Dermis microvascular lymphatic vessel endothelial cell (primary cell): ENCODE measurements around the gene NDUFAF2. TPM values are rescaled to one million over a fixed set of nuclear protein-coding genes. Genes with fewer than 3 reads are reported as not detected.
"Not testable (repeated sequence)": the region's sequence is repeated elsewhere in the genome, so short reads cannot be mapped to it uniquely, and the experiment has no call there.

Experiments used
- DNase-seq, 2 donors: peaks; one replicate each; pipeline versions ENCODE4 v3.0.0 to v3.0.0-alpha.2; 2010; ENCODE audit warnings: low read depth in 2 of 2
- total RNA-seq: library from RNA; depleted of rRNA; stranded (reverse); fragments of >200 nt; gene quantifications from 2 replicates; pipeline ENCODE4 v1.2.1, GENCODE V29; 2014

Gene NDUFAF2
- total RNA-seq, 1 donor from 2014 or later = 16.6 TPM

DNA sequence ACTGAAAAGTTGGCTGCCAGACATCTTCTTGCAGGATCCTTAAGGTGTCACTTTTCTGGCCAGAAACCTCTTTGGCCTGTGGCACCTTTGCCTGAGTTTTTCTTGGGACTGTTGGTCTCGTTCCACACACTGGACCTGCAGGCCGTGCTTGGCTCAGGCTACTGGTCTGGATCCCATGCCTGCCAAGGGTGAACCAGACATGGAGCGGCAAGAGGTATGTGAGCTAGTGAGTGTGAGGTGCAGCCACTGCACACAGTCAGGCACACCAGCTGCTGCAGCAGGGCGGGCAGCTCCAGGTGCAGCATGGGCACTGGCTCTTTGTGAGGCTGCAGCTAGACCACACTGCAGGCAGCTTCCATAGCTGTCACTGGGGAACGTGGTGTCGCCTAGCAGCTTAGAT lies 47.9 kb downstream of the NDUFAF2 start:
- DNase-seq = no peak

DNA sequence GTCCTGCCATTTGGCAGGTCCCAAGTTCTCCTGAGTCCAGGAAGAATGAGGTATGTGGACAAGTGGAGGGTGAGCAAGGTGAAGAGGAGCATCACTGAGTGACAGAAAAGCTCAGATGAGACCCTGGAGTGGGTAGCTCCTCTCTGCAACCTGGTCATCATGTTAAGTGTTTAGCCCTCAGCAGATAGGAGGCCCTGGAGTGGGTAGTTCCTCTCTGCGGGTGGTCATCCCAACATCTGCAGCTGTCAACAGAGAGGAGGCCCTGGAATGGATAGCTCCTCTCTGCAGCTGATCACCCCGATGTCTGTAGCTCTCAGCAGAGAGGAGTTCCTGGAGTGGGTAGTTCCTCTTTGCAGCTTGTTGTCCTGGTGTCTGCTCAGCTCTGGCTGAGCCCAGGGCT lies 48.4 kb downstream of the NDUFAF2 start:
- DNase-seq = no peak

DNA sequence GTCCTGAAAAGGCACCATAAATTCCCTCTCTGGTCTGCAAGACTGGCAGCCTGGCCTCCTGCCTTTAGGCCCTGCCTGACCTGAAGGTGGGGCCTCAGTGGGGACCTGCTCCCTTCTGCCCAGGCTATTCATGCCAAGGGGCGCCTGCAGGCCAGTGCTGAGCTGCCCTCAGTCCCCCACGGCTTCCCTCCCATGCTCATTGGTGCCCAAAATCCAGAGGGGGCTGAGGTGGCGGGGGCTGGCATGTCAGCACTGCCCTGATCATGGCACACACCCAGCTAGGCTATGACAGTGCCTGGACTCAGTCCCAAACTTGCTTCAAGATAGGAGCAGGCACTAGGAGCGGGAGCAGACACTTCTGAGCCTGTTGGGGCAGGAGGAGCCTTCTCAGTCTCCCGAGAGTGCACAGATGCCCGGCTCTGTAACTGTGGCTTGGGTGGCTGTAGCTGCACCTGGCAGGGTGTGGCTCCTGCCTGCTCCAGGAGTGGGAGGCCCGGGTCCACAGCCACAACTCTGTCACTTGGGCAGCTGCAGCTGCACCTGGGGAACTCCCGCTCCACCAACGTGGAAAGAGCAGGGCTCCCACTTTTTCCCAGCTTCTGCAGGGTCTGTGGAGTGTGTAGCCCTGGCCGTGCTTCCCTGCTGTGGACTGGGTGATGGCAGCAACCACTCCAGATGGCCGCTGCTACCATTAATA lies 49.0 kb downstream of the NDUFAF2 start:
- no peak for DNase-seq

GRCh38 chr5:60996368-60996767 lies 51.4 kb downstream of the NDUFAF2 start:
- DNase-seq = no peak

DNA sequence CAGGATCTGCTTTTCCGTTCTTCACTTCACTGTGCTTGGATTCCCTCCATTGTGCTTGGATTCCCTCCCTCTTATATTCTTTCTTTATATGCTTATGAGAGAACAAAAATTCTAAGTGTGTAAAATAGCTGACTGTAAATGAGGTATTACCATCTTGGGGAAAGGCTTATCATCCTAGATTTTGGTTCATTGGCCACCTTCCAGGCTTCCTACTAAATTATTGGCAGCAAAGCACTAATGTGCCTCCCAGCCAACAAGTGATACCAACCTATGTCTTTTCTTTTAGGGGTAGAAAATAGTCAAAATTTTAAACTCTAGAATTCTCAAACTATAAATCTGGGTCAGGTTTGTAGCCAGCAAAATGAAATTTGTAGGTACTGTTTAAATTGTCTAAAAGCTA lies 52.7 kb downstream of the NDUFAF2 start:
- no peak for DNase-seq

DNA sequence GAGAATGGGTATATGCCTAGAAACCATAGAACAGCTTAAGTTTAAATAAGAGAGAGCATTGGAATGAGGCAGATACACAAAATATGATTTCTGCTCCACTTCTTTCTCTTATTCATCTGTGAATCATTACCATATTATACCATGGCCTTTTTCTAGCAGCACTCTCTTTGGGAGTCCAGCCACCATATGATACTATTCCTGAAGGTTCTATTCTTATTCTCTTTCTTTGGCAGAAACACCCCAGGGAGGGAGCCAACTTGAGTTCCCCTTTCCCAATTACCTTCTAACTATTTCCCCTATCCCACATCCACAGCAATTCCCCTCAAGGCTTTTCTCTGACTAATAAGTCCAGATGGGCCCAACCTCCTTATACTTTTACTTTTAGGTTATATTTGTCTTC lies 55.9 kb downstream of the NDUFAF2 start:
- DNase-seq = no peak

DNA sequence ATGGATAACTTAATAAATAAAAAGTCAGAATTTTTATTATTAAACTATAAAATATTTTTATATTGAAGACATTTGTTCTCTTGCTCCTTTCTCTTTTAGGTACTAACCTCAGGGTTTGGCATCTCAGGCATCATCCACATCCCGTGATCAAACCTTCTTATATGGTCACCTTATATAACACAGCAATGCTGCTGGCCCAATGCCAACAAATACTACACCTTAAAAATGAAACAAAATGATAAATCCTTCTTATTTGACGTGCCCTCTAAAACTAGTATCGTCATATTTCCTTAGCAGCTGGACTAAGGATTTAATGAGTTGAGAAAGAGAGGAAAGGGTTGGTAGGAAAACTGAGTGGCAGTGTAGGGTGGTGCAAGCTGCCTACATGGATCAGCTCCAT lies 56.6 kb downstream of the NDUFAF2 start:
- no peak for DNase-seq

- DNase-seq = peak in 1 of 2 donors; percentile 10
Observed at GRCh38 chr5:61002611-61003355, 57.8 kb downstream of the NDUFAF2 start.

DNA sequence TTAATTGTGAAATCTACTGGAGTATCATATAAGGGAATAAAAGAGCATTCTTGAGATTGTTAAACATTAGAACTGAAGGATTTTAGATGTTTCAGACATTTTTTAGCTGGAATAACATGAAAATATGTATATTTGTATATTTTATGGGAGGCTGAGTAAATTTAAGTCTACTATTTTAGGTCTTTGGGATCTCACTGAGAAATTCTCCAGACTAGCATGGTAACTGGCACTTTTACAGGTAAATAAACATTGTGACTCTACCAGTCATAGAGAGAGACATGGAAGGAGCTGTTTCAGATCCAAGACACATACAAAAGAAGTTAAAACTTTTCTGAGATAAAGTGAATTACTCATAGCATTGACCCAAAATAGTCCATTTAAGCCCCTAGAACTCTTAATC lies 59.4 kb downstream of the NDUFAF2 start:
- no peak for DNase-seq

- DNase-seq = no peak
Observed at GRCh38 chr5:61009907-61010306, 64.9 kb downstream of the NDUFAF2 start.

DNA sequence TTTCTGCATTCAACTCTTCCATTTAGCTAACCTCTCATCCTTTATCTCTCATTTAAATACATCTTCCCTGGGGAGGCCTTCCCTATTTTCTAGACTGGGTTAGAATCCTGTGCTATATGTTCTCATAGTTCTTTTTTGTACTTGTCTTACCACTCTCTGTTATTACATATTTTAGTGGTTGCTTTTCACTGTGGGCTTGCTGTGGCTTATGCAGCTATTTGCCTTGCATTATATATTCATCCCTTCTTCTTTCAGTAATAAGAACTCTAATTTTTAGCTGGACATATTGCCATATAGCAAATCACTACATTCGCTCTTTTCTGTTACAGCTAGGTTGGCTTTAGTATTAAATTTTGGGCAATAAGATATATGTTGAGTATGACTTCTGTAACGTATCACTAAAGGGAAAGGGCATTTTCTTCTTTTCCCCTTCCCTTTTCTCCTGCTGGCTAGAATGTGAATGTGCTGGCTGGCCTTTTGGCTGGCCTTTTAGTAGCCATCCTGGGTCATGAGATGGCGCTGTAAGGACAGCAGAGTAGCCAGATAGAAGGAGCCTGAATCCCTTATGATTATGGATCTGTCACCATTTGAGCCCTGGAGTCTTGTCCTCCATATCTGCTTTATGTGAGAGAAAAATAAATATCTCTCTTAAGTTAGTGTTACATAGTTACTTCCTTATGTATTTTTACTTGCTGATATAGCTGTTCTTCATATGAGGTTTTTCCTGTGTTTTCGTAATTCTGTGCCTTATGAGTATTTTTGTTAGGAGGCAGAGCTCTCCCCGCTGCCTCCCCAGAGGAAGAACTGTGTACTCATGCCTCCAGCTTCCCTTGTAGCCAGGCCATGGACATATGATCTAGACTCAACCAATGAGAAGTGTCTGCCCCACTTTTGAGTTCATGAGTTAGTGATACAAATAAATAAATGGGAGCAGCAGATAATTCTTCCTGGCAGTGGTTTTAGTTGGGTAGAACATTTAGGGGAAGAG lies 65.8 kb downstream of the NDUFAF2 start:
- no peak for DNase-seq

GRCh38 chr5:61018062-61018461 lies 73.1 kb downstream of the NDUFAF2 start:
- DNase-seq = no peak

DNA sequence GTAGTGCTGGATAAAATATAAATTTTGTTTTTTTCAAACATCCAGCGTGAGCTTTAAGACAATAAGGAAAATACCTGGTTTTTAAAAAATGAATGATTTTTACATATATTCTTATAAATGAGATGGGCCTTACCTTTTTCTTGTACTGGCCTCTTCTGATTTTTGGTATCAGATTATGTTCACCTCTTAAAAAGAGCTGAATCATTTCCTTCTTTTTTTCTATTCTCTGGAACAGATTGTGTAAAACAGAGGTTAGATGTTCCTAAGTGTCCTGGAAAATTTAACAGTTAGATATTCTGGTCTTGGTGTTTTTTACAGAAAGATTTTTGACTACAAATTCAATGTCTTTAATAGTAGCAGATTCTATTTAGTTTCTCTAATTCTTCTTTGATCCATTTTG lies 74.6 kb downstream of the NDUFAF2 start:
- no peak for DNase-seq

DNA sequence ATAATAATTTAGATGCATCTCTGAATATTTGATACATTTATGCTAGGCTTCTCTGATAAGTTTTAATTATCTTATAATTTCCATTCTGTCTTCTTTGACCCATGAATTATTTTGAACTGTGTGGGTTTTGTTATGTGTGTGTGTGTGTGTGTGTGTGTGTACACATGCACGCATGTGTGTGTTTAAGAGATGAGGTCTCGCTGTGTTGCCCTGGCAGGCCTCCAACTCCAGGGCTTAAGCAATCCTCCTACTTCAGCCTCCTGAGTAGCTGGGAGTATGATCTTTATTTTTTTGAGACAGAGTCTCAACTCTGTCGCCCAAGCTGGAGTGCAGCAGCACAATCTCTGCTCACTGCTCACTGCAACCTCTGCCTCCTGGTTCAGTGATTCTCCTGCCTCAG lies 75.4 kb downstream of the NDUFAF2 start:
- DNase-seq = no peak

GRCh38 chr5:61023131-61023530 lies 78.1 kb downstream of the NDUFAF2 start:
- no peak for DNase-seq

GRCh38 chr5:61026004-61026403 lies 81.0 kb downstream of the NDUFAF2 start:
- DNase-seq = no peak

DNA sequence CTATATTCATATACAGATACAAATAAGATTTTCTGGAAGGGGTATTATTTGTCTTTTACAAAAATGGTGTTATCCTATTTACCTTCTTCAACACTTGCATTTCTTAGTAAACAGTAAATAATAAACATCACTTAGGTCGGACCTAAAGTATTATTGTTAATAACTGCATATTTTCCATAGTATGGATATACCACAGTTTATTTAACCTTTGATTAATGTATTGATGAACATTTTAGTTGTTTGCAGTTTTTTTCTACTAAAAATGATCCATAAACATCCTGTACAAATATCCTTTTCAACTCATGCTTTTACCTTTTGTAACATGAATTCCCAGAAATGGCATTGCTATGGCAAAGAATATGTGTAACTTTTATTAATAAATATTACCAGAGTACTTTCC lies 83.4 kb downstream of the NDUFAF2 start:
- no peak for DNase-seq

DNA sequence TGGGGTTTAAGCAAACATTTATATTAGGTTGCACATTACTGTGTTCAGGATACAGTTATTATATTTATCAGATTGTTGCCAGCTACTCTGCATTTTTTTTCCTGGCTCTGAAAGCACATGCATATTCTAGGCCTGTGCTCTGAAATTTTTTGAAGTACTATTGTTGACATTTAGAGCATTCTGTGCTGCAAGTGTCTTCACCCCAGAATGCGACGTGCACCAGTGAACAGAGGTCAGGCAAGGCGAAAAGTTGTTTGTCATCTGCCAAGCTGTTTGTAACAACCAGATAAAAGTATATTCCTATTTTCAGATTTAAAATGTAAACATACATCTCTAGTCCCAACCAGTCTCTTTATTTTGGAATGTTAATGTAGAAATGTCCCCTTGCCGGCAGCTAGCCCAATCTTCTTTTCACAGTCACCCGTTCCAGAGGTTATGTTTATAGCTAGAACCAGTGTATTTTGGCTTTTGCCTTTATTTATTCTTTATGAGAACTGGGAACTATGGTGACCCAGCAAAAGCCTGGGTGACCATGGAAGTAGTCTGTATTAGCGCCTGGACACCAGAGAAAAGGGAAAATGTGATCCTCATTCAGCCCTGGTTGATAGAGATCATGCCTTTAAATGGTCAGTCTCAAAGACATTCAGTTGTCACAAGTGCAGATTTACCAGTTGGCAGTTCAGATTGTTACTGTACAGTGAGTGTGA lies 84.6 kb downstream of the NDUFAF2 start:
- no peak for DNase-seq

DNA sequence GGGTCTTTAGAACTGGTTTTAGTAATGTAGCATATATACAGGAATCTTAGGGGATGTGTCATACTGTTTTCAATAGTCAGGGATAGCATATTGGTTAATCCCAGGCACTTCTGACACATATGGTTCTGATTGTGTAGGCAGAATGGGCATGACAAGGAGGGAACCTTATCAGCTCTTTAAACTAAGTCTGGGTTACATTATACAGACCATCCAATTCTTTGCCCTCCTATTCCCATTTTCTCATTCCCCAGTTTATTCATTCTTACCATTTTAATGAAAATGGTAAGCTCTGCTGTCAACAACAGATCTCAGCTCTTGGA lies 85.1 kb downstream of the NDUFAF2 start:
- DNase-seq = no peak

GRCh38 chr5:61031301-61031700 lies 86.3 kb downstream of the NDUFAF2 start:
- not testable (repeated sequence) for DNase-seq

- DNase-seq = no peak
Observed at GRCh38 chr5:61044545-61044944, 99.5 kb downstream of the NDUFAF2 start.

GRCh38 chr5:61047346-61047745 lies 102.3 kb downstream of the NDUFAF2 start:
- no peak for DNase-seq
